Loucy (cell line): ENCODE measurements around the gene SPPL2C.

Experiments
- H2AFZ ChIP-seq: fragments of 200-600 bp; sonication (generic); 2 replicates; pipeline ENCODE4 v1.6.0; 2016; ENCODE audit warnings: antibody characterized with exemption, mild to moderate bottlenecking, low read length, moderate library complexity
- H3F3A ChIP-seq: fragments of 200-600 bp; 2 replicates; pipeline ENCODE4 v1.6.0; 2016; ENCODE audit warnings: antibody characterized with exemption, low read depth, mild to moderate bottlenecking
- H3K27me3 ChIP-seq: fragments of 200-600 bp; sonication (generic); 2 replicates; pipeline ENCODE4 v1.6.1; 2014; ENCODE audit warnings: low read length, mild to moderate bottlenecking; ENCODE audit not compliant: insufficient read depth, poor library complexity, severe bottlenecking
- H3K36me3 ChIP-seq: fragments of 200-600 bp; sonication (generic); 2 replicates; pipeline ENCODE4 v1.6.1; 2016; ENCODE audit warnings: low read length; ENCODE audit not compliant: insufficient read depth
- H3K4me1 ChIP-seq: fragments of 200-600 bp; sonication (generic); 2 replicates; pipeline ENCODE4 v1.5.1; 2014; ENCODE audit warnings: low read length, mild to moderate bottlenecking; ENCODE audit not compliant: insufficient read depth, poor library complexity, severe bottlenecking
- H3K4me2 ChIP-seq: fragments of 200-600 bp; sonication (generic); 2 replicates; pipeline ENCODE4 v1.6.0; 2014; ENCODE audit warnings: antibody characterized with exemption, low read length, low read depth, mild to moderate bottlenecking; ENCODE audit not compliant: poor library complexity, severe bottlenecking
- H3K4me3 ChIP-seq: fragments of 200-600 bp; sonication (generic); 2 replicates; pipeline ENCODE4 v1.5.1; 2014; ENCODE audit warnings: low read length, mild to moderate bottlenecking, mixed read lengths; ENCODE audit not compliant: poor library complexity, severe bottlenecking
- H3K79me2 ChIP-seq: fragments of 200-600 bp; sonication (generic); 2 replicates; pipeline ENCODE4 v1.6.1; 2014; ENCODE audit warnings: low read length; ENCODE audit not compliant: insufficient read depth
- H3K9ac ChIP-seq: fragments of 200-600 bp; sonication (generic); 2 replicates; pipeline ENCODE4 v1.6.0; 2014; ENCODE audit warnings: mild to moderate bottlenecking, low read depth, low read length, moderate library complexity; ENCODE audit not compliant: poor library complexity, severe bottlenecking
- H3K9me2 ChIP-seq: fragments of 200-600 bp; sonication (generic); replicated peaks from 2 replicates; pipeline ENCODE4 v1.6.1; 2016; ENCODE audit warnings: low read depth, low read length, mixed read lengths
- H3K9me3 ChIP-seq: fragments of 200-600 bp; sonication (generic); 2 replicates; pipeline ENCODE4 v1.6.1; 2014; ENCODE audit warnings: mild to moderate bottlenecking, antibody characterized with exemption, low read length, low read depth; ENCODE audit not compliant: insufficient read depth
- H4K20me1 ChIP-seq: fragments of 200-600 bp; sonication (generic); 2 replicates; pipeline ENCODE4 v1.6.0; 2014; ENCODE audit warnings: antibody characterized with exemption, low read length, mild to moderate bottlenecking; ENCODE audit not compliant: insufficient read depth, poor library complexity, severe bottlenecking
- CTCF ChIP-seq: fragments of 200-600 bp; sonication (generic); conservative IDR thresholded peaks from 2 replicates; pipeline ENCODE4 v1.5.1; 2014; ENCODE audit warnings: mild to moderate bottlenecking, antibody characterized with exemption, low read length
- EZH2phosphoT487 ChIP-seq: fragments of 200-600 bp; IDR thresholded peaks from 2 replicates; pipeline ENCODE4 v1.6.1; 2018; ENCODE audit warnings: antibody characterized with exemption, mild to moderate bottlenecking, moderate library complexity, borderline replicate concordance

The SPPL2C gene

DNA sequence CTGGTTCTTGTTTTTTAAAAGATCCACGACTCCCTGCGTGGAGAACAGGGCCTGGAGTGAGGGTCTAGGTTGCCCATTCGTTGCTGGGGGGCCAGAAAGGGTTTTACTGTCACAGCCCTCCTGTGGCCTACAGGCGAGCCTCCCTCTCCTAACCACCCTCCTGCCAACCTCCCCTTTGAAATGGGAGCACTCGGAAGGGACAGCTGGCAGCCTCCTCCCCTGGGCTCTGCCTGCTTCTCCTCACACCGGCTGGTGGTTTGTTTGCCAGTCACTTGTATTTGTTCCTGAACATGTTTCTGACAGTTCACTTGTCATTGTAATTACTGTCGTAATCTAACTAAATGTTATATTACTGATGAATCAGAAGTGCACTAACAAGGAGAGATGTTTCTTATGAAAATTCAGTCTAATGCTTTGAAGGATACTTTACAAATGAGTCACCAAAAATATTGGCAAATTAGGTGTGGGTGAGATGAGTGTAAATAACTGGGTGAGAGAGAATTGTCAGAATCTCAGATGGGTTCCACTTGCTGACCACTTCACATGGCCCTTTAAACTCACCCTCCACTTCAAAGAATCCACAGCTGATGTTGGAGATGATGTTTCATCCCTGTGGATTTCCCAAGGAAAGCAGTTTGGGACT lies 2.7 kb upstream of the SPPL2C start:
- TF ChIP-seq EZH2phosphoT487 (no peak), CTCF (no peak)
- no peak overlapping the region for H3K9ac ChIP-seq
- no peaks in the 10 kb centered on the region for H3K79me2 ChIP-seq
- H3K4me1 ChIP-seq: no peaks in the 10 kb centered on the region
- no peaks in the 10 kb centered on the region for H3K9me2 ChIP-seq
- no peaks in the 10 kb centered on the region for H3K9me3 ChIP-seq
- no peak overlapping the region for H3K4me3 ChIP-seq
- H2AFZ ChIP-seq: no peak overlapping the region
- H3F3A ChIP-seq: no peaks in the 10 kb centered on the region
- no peaks in the 10 kb centered on the region for H4K20me1 ChIP-seq
- H3K4me2 ChIP-seq: no peak overlapping the region
- H3K36me3 ChIP-seq: no peaks in the 10 kb centered on the region
- no peaks in the 10 kb centered on the region for H3K27me3 ChIP-seq

- Histone ChIP-seq H2AFZ (no peak overlapping the region), H3K4me3 (no peak overlapping the region), H3K4me1 (no peaks in the 10 kb centered on the region), H3F3A (no peaks in the 10 kb centered on the region), H3K36me3 (no peaks in the 10 kb centered on the region), H3K9me2 (no peaks in the 10 kb centered on the region), H3K9me3 (no peaks in the 10 kb centered on the region), H3K79me2 (no peaks in the 10 kb centered on the region), H3K9ac (no peak overlapping the region), H4K20me1 (no peaks in the 10 kb centered on the region), H3K27me3 (no peaks in the 10 kb centered on the region), H3K4me2 (no peak overlapping the region)
- TF ChIP-seq CTCF: no peak
- no peak for TF ChIP-seq EZH2phosphoT487
Observed at GRCh38 chr17:45843722-45844121, 959 bp upstream of the SPPL2C start.

GRCh38 chr17:45845376-45846185 lies 900 bp downstream of the SPPL2C start:
- Histone ChIP-seq H3K4me2 (no peak overlapping the region), H3K4me3 (no peak overlapping the region), H3K9me2 (no peaks in the 10 kb centered on the region), H3K27me3 (no peaks in the 10 kb centered on the region), H3K4me1 (no peaks in the 10 kb centered on the region), H3K9me3 (no peaks in the 10 kb centered on the region), H3K79me2 (no peaks in the 10 kb centered on the region), H3K36me3 (no peaks in the 10 kb centered on the region), H3K9ac (no peak overlapping the region), H3F3A (no peaks in the 10 kb centered on the region), H2AFZ (no peak overlapping the region), H4K20me1 (no peaks in the 10 kb centered on the region)
- no peak for TF ChIP-seq EZH2phosphoT487
- no peak for TF ChIP-seq CTCF
